HTERT RPE-1 (cell line): Measurements from ENCODE around the gene ZNF837.

ENCODE experiments used
- in situ Hi-C: fragments of 300-500 bp; cut with MboI; formaldehyde crosslinking; loops from 4 replicates; pipeline ENCODE4 v1.14.3; 2020; ENCODE audit warnings: low sequenced_read_pairs

The ZNF837 gene

GRCh38 chr19:58325311-58326022 is 55.4 kb downstream of the ZNF837 start:
- in situ Hi-C loops = no loop called here

- in situ Hi-C loops = no loop called here
Observed at GRCh38 chr19:58319241-58319640, 61.6 kb downstream of the ZNF837 start.

GRCh38 chr19:58318297-58318696 is 62.5 kb downstream of the ZNF837 start:
- in situ Hi-C loops = no loop called here
